ENCODE results near the gene PAX1. TPM values are rescaled to one million over a fixed set of nuclear protein-coding genes. Genes with fewer than 3 reads are reported as not detected.

PAX1 gene
- total RNA-seq, 4 donors from 2014 or later: 0.19 to 2.0 TPM; not detected in 2

DNA sequence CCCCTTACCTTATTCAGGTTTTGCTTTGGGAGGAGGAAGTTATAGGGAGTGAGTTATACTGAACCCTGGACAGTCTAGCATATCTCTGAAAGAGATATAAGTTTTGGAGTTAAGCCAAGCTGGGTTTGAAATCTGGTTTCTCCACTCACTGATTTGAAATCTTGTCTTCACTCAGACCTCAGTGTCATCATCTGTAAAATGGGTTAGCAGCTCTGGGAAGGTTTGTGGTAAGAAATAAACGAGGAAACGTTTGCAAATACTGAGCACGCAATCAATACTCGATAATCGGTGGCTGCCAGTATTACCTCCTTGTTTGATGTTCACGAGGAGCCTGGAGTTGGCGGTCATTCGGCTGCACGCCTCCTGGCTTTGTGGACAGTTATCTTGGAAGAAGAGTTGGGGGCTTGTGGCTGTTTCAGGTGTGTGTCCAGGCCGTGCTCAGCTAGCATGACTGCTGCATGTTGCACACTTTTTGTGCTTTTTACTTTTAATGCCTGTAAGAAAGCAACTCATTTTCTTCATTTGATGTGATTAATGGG is 61.8 kb downstream of the PAX1 start:
- no peaks in the 10 kb centered on the region for H3K9me3 ChIP-seq
- H3K4me3 ChIP-seq: no peak overlapping the region
- no peak for TF ChIP-seq POLR2A (IDR thresholded peaks at IDR 0.05)
- TF ChIP-seq, protein P1, sequence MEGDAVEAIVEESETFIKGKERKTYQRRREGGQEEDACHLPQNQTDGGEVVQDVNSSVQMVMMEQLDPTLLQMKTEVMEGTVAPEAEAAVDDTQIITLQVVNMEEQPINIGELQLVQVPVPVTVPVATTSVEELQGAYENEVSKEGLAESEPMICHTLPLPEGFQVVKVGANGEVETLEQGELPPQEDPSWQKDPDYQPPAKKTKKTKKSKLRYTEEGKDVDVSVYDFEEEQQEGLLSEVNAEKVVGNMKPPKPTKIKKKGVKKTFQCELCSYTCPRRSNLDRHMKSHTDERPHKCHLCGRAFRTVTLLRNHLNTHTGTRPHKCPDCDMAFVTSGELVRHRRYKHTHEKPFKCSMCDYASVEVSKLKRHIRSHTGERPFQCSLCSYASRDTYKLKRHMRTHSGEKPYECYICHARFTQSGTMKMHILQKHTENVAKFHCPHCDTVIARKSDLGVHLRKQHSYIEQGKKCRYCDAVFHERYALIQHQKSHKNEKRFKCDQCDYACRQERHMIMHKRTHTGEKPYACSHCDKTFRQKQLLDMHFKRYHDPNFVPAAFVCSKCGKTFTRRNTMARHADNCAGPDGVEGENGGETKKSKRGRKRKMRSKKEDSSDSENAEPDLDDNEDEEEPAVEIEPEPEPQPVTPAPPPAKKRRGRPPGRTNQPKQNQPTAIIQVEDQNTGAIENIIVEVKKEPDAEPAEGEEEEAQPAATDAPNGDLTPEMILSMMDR (IDR thresholded peaks at IDR 0.05): no peak
- peaks cover 0 to 7% (median 0%) of the 10 kb centered on the region in 4 donors for H3K27me3 ChIP-seq
- H3K36me3 ChIP-seq: no peaks in the 10 kb centered on the region
- no peak overlapping the region for H3K27ac ChIP-seq
- 77 to 79% methylated on average over 9 to 10 of the region's 10 CpGs for whole genome bisulfite sequencing, 2 donors
- DNase-seq: no peak
- H3K4me1 ChIP-seq: peaks cover 0 to 6% (median 0%) of the 10 kb centered on the region in 3 donors
- intact Hi-C loops (cut with DNase I): no loop called here

DNA sequence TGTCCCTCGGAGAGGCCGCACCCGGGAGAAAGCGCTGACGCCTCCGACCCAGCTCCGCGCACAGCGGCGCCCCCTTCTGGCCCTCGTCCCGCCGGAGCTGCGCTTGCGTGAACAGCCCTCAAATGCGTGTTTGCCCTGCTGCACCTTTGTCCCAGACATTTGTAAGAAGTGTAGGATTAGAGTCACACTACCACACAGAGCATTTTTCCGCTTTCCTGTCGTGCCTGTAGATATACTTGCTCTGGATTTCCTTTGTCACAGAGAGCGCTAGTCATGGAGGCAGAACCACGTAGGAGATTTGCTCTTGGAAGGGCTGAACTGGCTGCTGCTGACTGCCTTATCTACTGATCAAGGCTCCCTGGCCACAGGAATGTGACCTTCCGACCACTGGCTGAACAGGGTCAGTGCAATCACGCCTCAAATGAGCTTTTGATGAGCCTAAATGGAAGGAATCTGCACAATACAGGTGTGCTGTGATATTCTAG is 62.3 kb downstream of the PAX1 start:
- Histone ChIP-seq H3K27ac (no peak overlapping the region), H3K27me3 (peaks cover 0 to 7% (median 0%) of the 10 kb centered on the region in 4 donors), H3K4me3 (no peak overlapping the region), H3K4me1 (peaks cover 0 to 5% (median 0%) of the 10 kb centered on the region in 3 donors), H3K9me3 (no peaks in the 10 kb centered on the region), H3K36me3 (no peaks in the 10 kb centered on the region)
- TF ChIP-seq, protein P1 (IDR thresholded peaks at IDR 0.05): peak in 1 of 6 experiments; percentile 16
- no peak for TF ChIP-seq POLR2A (IDR thresholded peaks at IDR 0.05)
- intact Hi-C loops (cut with DNase I): no loop called here
- DNase-seq: no peak
- 7% methylated on average over 10 to 22 of the region's 22 CpGs for WGBS, 2 donors

Small RNAs within 50 kb of the gene (small RNA-seq; reads per million reads assigned to genes)
- gene RPL41P1: 0 reads per million in 4 donors

Other genes starting within 250 kb of the PAX1 start
- gene NKX2-2, start 191.6 kb upstream of the PAX1 start, total RNA-seq: not detected

Measured in esophagus squamous epithelium (tissue), 5 donors.